ENCODE data around the gene PCDHGA1.

PCDHGA1 gene

GRCh38 chr5:141441571-141442170 lies 111.4 kb downstream of the PCDHGA1 start:
- no peak for DNase-seq (ENCODE audit: low spot score)

GRCh38 chr5:141465351-141465750 lies 135.0 kb downstream of the PCDHGA1 start:
- no peak for DNase-seq (ENCODE audit: low spot score)

- DNase-seq (ENCODE audit: low spot score) = peak; percentile 92
These were observed 145.4 kb downstream of the PCDHGA1 start, which contains the start of gene PCDHGC3 for GRCh38 chr5:141475625-141476131. Gene PCDHGC3 (plus strand): TSS chr5:141475966. CDS start chr5:141476117, 151 bp downstream.

GRCh38 chr5:141476132-141476911 lies 146.0 kb downstream of the PCDHGA1 start:
- DNase-seq (ENCODE audit: low spot score) = no peak

- DNase-seq (ENCODE audit: low spot score) = no peak
These were observed 146.8 kb downstream of the PCDHGA1 start for GRCh38 chr5:141477044-141477575.

- no peak for DNase-seq (ENCODE audit: low spot score)
These were observed 147.5 kb downstream of the PCDHGA1 start for GRCh38 chr5:141477815-141478214.

GRCh38 chr5:141478321-141478945 lies 148.1 kb downstream of the PCDHGA1 start:
- DNase-seq (ENCODE audit: low spot score) = no peak

GRCh38 chr5:141479776-141480175 lies 149.5 kb downstream of the PCDHGA1 start:
- no peak for DNase-seq (ENCODE audit: low spot score)

GRCh38 chr5:141483902-141484301 lies 153.6 kb downstream of the PCDHGA1 start:
- DNase-seq (ENCODE audit: low spot score) = no peak

GRCh38 chr5:141484310-141484640 lies 154.0 kb downstream of the PCDHGA1 start:
- no peak for DNase-seq (ENCODE audit: low spot score)

- no peak for DNase-seq (ENCODE audit: low spot score)
These were observed 154.5 kb downstream of the PCDHGA1 start, which contains the start of gene PCDHGC4 for GRCh38 chr5:141484641-141485311. Gene PCDHGC4 (plus strand): TSS chr5:141485030. CDS start chr5:141485174, 144 bp downstream.

- no peak for DNase-seq (ENCODE audit: low spot score)
These were observed 155.2 kb downstream of the PCDHGA1 start for GRCh38 chr5:141485321-141486055.

GRCh38 chr5:141486091-141486490 lies 155.8 kb downstream of the PCDHGA1 start:
- DNase-seq (ENCODE audit: low spot score) = no peak

GRCh38 chr5:141487131-141487530 lies 156.8 kb downstream of the PCDHGA1 start:
- no peak for DNase-seq (ENCODE audit: low spot score)

GRCh38 chr5:141488591-141489561 lies 158.6 kb downstream of the PCDHGA1 start, which contains the start of gene PCDHGC5:
Gene PCDHGC5 (plus strand): TSS chr5:141489081. CDS start chr5:141489241, 160 bp downstream.
- DNase-seq (ENCODE audit: low spot score) = no peak

GRCh38 chr5:141489841-141490240 lies 159.5 kb downstream of the PCDHGA1 start:
- DNase-seq (ENCODE audit: low spot score) = no peak

- no peak for DNase-seq (ENCODE audit: low spot score)
These were observed 160.0 kb downstream of the PCDHGA1 start for GRCh38 chr5:141490271-141490670.

- no peak for DNase-seq (ENCODE audit: low spot score)
These were observed 160.5 kb downstream of the PCDHGA1 start for GRCh38 chr5:141490771-141491170.

GRCh38 chr5:141491323-141492167 lies 161.2 kb downstream of the PCDHGA1 start:
- no peak for DNase-seq (ENCODE audit: low spot score)
